Measurements from ENCODE around the gene HMX1. TPM values are rescaled to one million over a fixed set of nuclear protein-coding genes. Genes with fewer than 3 reads are reported as not detected.

HMX1 gene
- total RNA-seq, 1 experiment from 2014 or later: 0.20 TPM

- no peak for DNase-seq
- Histone ChIP-seq H3K4me3 (ENCODE audit: low read depth, low read length) (no peak overlapping the region), H3K9me3 (no peaks in the 10 kb centered on the region), H3K4me1 (no peaks in the 10 kb centered on the region), H3K36me3 (ENCODE audit: control insufficient read depth, insufficient read depth, low read length) (no peaks in the 10 kb centered on the region), H3K27me3 (replicated peaks; ENCODE audit: control insufficient read depth, insufficient read depth, low read length) (no peaks in the 10 kb centered on the region)
- BruUV-seq (replicated peaks): no TSS peak
- Mint-ChIP-seq H3K4me3 (ENCODE audit: unreplicated experiment) (no peak overlapping the region), H3K4me1 (ENCODE audit: low read depth, unreplicated experiment) (no peaks in the 10 kb centered on the region), H3K27me3 (ENCODE audit: insufficient read depth, unreplicated experiment) (peaks cover 11% of the 10 kb centered on the region), H3K36me3 (ENCODE audit: insufficient read depth, unreplicated experiment) (no peaks in the 10 kb centered on the region), H3K27ac (ENCODE audit: unreplicated experiment) (no peak overlapping the region), H3K9me3 (ENCODE audit: unreplicated experiment) (no peaks in the 10 kb centered on the region)
- ChIA-PET CTCF (interaction anchor here (0.6 kb wide), 1 partner anchor 85 kb away, joined by 4 read pairs; no protein-coding TSS in a partner anchor), POLR2A (no interaction called here)
- intact Hi-C loops (cut with micrococcal nuclease; ENCODE audit: unreplicated experiment): no loop called here
- TF ChIP-seq, protein P1, sequence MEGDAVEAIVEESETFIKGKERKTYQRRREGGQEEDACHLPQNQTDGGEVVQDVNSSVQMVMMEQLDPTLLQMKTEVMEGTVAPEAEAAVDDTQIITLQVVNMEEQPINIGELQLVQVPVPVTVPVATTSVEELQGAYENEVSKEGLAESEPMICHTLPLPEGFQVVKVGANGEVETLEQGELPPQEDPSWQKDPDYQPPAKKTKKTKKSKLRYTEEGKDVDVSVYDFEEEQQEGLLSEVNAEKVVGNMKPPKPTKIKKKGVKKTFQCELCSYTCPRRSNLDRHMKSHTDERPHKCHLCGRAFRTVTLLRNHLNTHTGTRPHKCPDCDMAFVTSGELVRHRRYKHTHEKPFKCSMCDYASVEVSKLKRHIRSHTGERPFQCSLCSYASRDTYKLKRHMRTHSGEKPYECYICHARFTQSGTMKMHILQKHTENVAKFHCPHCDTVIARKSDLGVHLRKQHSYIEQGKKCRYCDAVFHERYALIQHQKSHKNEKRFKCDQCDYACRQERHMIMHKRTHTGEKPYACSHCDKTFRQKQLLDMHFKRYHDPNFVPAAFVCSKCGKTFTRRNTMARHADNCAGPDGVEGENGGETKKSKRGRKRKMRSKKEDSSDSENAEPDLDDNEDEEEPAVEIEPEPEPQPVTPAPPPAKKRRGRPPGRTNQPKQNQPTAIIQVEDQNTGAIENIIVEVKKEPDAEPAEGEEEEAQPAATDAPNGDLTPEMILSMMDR (IDR thresholded peaks at IDR 0.05; ENCODE audit: insufficient read depth in 1 of 2, low read depth in 1 of 2, low read length in 1 of 2, severe bottlenecking in 1 of 2, unreplicated experiment in 1 of 2): no peak
Observed at GRCh38 chr4:8855818-8856245, 15.8 kb downstream of the HMX1 start.

- Histone ChIP-seq H3K4me3 (ENCODE audit: low read depth, low read length) (no peak overlapping the region), H3K36me3 (ENCODE audit: control insufficient read depth, insufficient read depth, low read length) (no peaks in the 10 kb centered on the region), H3K4me1 (no peaks in the 10 kb centered on the region), H3K9me3 (no peaks in the 10 kb centered on the region), H3K27me3 (replicated peaks; ENCODE audit: control insufficient read depth, insufficient read depth, low read length) (no peaks in the 10 kb centered on the region)
- POLR2A ChIA-PET: no interaction called here
- Mint-ChIP-seq H3K4me1 (ENCODE audit: low read depth, unreplicated experiment) (no peaks in the 10 kb centered on the region), H3K27ac (ENCODE audit: unreplicated experiment) (no peak overlapping the region), H3K27me3 (ENCODE audit: insufficient read depth, unreplicated experiment) (peaks cover 11% of the 10 kb centered on the region), H3K9me3 (ENCODE audit: unreplicated experiment) (no peaks in the 10 kb centered on the region), H3K36me3 (ENCODE audit: insufficient read depth, unreplicated experiment) (no peaks in the 10 kb centered on the region), H3K4me3 (ENCODE audit: unreplicated experiment) (no peak overlapping the region)
- CTCF ChIA-PET: no interaction called here
- TF ChIP-seq, protein P1 (IDR thresholded peaks at IDR 0.05; ENCODE audit: insufficient read depth in 1 of 2, low read depth in 1 of 2, low read length in 1 of 2, severe bottlenecking in 1 of 2, unreplicated experiment in 1 of 2): no peak
- DNase-seq: no peak
- no TSS peak for BruUV-seq (replicated peaks)
- intact Hi-C loops (cut with micrococcal nuclease; ENCODE audit: unreplicated experiment): no loop called here
Observed at GRCh38 chr4:8854931-8855330, 16.7 kb downstream of the HMX1 start.

GRCh38 chr4:8854016-8854415 is 17.6 kb downstream of the HMX1 start:
- no peaks in the 10 kb centered on the region for H3K4me1 ChIP-seq
- no peaks in the 10 kb centered on the region for H3K27me3 ChIP-seq (replicated peaks; ENCODE audit: control insufficient read depth, insufficient read depth, low read length)
- no peaks in the 10 kb centered on the region for H3K9me3 ChIP-seq
- TF ChIP-seq, protein P1 (IDR thresholded peaks at IDR 0.05; ENCODE audit: insufficient read depth in 1 of 2, low read depth in 1 of 2, low read length in 1 of 2, severe bottlenecking in 1 of 2, unreplicated experiment in 1 of 2): no peak
- ChIA-PET POLR2A (no interaction called here), CTCF (no interaction called here)
- no TSS peak for BruUV-seq (replicated peaks)
- no peaks in the 10 kb centered on the region for H3K4me1 Mint-ChIP-seq (ENCODE audit: low read depth, unreplicated experiment)
- H3K4me3 Mint-ChIP-seq (ENCODE audit: unreplicated experiment): no peak overlapping the region
- H3K36me3 ChIP-seq (ENCODE audit: control insufficient read depth, insufficient read depth, low read length): no peaks in the 10 kb centered on the region
- intact Hi-C loops (cut with micrococcal nuclease; ENCODE audit: unreplicated experiment): no loop called here
- no peak for DNase-seq
- H3K36me3 Mint-ChIP-seq (ENCODE audit: insufficient read depth, unreplicated experiment): no peaks in the 10 kb centered on the region
- H3K9me3 Mint-ChIP-seq (ENCODE audit: unreplicated experiment): no peaks in the 10 kb centered on the region
- H3K27ac Mint-ChIP-seq (ENCODE audit: unreplicated experiment): no peak overlapping the region
- H3K27me3 Mint-ChIP-seq (ENCODE audit: insufficient read depth, unreplicated experiment): peaks cover 11% of the 10 kb centered on the region
- H3K4me3 ChIP-seq (ENCODE audit: low read depth, low read length): no peak overlapping the region

Data from Caco-2 (cell line).